HG03520 (cell line): Measurements from ENCODE around the gene BMPR1B.
"Not testable (repeated sequence)": the region's sequence is repeated elsewhere in the genome, so short reads cannot be mapped to it uniquely, and the experiment has no call there.

Experiments
- ATAC-seq: cut with Tn5 transposase; IDR thresholded peaks from one replicate; pipeline ENCODE4 v1.9.1; 2021; ENCODE audit warnings: mild to moderate bottlenecking, moderate library complexity; ENCODE audit not compliant: unreplicated experiment

BMPR1B gene

GRCh38 chr4:95122001-95122400 is 364.2 kb downstream of the BMPR1B start:
- ATAC-seq: no peak

DNA sequence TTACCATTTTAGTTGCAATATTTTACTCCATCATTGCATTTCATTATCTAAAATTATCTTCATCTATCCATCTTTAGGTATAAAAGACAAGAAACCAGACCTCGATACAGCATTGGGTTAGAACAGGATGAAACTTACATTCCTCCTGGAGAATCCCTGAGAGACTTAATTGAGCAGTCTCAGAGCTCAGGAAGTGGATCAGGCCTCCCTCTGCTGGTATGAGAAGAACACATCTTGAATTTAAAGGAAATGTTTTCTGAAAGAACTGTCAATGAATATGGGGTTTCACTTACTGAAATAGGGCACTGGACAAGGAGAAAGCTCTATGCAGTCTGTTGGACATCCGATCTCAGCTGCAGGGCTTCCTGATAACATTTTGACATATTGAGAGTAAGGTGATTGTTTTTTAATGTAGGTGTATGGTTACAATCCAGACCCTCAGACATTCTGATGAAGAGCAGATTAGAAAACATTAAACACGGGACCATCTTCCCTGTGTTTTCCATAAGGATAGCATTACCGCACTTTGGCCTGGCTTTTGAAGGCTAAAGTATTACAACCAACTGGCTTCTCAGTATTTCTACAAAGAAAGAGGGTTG is 367.2 kb downstream of the BMPR1B start:
- ATAC-seq: no peak

DNA sequence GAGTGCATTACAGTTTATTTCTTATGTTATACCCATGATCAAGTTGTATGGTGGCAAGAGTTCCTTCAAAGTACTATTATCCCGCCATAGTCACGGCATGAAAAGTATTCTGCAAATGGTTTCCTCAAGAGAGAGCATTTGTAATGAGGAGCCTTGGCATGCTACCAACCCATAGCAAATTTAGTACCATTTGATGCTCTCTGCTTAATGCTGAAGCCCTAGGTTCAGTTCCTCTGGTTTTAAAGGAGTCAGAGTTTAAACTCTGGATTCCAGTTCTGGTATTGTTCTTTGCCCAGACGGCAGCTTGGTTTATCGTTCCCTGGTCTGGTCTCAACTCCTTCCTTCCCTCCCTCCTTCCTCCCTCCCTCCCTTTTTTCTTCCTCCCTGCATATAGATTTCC is 371.3 kb downstream of the BMPR1B start:
- ATAC-seq: no peak

- no peak for ATAC-seq
Measured at GRCh38 chr4:95129821-95130311, 372.1 kb downstream of the BMPR1B start.

DNA sequence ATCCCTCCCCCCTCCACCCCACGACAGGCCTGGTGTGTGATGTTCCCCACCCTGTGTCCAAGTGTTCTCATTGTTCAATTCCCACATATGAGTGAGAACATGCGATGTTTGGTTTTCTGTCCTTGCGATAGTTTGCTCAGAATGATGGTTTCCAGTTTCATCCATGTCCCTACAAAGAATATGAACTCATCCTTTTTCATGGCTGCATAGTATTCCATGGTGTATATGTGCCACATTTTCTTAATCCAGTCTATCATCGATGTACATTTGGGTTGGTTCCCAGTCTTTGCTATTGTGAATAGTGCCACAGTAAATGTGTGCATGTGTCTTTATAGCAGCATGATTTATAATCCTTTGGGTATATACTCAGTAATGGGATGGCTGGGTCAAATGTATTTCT is 376.3 kb downstream of the BMPR1B start:
- not testable (repeated sequence) for ATAC-seq

DNA sequence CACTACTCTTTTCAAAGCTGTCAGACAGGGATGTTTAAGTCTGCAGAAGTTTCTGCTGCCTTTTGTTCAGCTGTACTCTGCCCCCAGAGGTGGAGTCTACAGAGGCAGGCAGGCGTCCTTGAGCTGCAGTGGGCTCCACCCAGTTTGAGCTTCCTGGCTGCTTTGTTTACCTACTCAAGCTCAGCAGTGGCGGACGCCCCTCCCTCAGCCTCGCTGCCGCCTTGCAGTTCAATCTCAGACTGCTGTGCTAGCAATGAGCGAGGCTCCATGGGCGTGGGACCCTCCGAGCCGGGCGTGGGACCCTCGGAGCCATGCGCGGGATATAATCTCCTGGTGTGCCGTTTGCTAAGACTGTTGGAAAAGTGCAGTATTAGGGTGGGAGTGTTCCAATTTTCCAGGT is 381.7 kb downstream of the BMPR1B start:
- ATAC-seq: not testable (repeated sequence)

GRCh38 chr4:95141361-95141760 is 383.6 kb downstream of the BMPR1B start:
- ATAC-seq: no peak

GRCh38 chr4:95142932-95143331 is 385.2 kb downstream of the BMPR1B start:
- ATAC-seq: no peak

GRCh38 chr4:95151255-95151654 is 393.5 kb downstream of the BMPR1B start:
- ATAC-seq: no peak

DNA sequence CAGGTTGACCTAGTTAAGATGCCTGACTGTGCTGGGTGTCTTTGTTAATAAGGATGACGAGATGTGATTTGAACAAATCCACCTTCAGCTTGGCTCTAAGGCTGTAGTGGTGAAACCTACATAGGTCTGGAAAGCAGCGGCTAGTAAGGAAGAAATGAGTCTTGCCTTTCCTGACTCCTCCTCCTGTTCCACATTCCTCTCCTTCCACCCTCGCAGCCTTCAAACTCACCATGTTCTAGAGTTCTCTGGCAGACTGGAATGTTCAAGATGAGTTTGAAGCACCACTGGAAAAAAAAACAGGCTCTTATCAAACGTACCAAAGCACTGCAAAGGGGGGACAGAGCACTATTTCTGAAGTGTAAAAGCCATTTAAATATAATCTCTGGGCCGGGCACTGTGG is 395.4 kb downstream of the BMPR1B start:
- ATAC-seq: no peak

GRCh38 chr4:95155759-95156451 is 398.1 kb downstream of the BMPR1B start:
- peak; percentile 61 for ATAC-seq

DNA sequence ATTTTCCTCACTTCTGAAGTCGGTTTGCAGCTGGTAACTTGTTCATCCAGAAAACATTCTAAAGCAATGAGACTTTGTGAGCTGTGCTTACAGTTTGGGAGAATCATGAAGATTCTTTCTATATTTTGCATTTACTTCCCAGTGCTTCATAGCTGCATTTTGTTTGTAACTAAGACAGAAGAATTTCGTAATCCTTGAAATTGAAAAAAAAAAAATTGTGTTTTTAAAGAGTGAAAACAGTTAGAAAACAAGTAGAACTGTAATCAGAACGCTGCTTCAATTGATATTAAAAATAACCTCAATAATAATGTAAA is 398.7 kb downstream of the BMPR1B start:
- no peak for ATAC-seq

DNA sequence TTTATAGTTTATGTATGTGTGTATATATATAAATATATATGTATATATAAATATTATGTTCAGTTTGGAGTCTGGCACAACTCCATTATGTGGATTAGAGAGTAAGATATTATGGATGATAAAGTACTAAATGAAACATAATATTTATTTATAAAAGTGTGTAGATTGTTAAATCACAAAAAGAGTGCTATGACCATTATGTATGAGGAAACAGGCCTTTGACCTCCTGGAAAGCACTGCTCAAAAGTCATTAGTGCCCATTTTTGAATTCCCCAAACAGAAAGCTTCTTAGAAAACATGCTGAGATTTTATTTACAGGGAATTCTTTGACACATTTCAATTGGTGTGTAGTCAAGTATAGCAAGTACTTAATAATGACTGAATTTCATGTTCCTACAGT is 399.8 kb downstream of the BMPR1B start:
- no peak for ATAC-seq

DNA sequence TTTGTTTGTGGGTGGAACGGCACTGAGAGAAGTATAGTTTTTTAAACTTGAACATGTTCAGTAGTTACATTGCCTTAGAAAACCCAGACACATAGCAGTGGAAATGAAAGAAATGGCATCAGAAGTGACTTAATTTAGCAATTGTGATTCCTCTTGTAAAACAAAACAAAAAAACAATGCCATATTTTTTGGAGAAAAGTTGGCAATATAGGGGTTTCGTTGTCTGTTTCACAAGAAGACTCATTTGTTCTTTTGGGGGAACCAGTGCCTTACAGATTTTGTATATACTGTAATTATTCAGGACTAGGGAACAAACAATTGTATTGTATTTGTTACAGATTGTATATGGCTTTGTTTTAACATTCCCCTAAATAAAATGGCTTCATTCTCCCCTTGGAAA is 400.3 kb downstream of the BMPR1B start:
- no peak for ATAC-seq

DNA sequence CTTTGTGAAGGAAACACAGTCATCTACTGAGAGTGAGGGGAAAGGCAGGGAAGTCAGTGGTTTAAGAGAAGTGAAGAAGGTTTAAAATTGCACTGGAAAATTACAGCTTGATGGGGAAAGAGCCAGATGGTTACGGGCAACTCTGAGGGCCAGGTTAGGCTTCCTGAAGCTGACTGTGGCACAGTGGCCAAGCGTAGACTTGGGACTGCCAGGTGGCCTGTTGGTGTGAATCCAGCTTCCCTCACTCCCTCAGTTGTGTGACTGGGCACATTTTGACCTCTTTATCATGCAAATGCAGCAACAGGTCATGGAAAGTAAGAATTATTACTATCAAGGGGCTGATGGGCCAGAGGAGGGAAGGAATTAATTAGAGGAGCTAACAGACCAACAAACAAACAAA is 400.9 kb downstream of the BMPR1B start:
- no peak for ATAC-seq

DNA sequence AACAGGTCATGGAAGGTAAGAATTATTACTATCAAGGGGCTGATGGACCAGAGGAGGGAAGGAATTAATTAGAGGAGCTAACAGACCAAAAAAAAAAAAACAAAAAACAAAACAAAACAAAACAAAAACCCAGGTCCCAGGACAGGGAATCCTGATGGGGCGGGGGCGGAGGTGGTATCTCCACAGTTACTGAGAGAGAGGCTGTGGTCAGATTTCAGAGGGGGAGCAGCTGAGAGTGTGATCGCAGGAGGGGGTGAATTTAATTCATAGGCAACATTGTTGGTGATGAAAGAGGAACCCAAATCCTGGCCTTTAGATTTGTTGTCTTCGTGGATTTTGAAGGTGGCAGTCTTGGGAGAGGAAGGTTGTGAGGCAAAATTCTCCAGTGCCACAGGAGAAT is 401.6 kb downstream of the BMPR1B start:
- no peak for ATAC-seq

- ATAC-seq: no peak
Measured at GRCh38 chr4:95161781-95162469, 404.2 kb downstream of the BMPR1B start.

GRCh38 chr4:95162867-95163266 is 405.1 kb downstream of the BMPR1B start:
- ATAC-seq: no peak

DNA sequence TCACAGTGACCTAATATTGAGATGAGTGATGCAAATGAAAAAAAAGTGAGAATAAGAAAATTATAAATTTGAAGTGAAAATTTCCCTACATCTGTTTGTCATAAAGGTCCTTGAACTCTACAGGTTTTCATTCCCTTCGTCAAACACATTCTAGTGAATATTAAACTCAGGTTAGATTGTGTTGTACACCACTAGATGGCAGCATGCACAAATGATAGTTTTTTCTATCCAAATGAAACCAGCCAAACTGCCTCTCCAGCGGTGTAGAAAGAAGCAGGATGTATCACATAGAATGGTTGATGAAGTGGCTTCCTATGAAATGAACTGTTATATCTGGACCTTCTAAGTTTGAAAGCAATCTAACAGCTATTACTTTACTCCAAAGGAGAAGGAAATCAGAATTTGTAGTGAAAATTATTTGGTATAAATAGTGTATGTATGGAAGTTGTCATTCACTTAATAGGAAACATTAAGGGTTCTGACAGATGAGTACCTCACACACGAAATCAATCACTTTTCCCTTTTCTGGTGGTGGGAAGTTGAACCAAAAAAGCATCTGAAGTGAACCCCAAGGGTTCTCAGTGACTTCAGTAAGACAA is 408.3 kb downstream of the BMPR1B start:
- ATAC-seq: peak; percentile 81

DNA sequence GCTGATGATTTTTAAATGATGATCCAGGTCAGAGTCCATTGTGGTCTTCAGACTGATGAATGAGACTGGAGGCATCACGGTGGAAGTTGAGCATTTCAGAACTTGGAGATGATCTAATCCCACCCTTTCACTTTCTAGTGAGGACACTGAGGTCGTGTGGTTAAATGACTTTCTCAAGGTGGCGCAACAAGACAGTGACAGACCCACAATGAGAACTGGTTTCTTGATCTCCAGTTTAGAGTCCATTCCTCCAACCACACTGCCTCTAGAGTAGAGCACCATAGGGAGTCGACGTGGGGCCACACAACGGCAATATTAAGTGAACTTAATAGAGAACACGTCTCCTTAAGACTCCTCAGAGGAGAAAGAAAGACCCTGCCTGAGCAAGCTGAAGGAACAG is 410.1 kb downstream of the BMPR1B start:
- no peak for ATAC-seq

DNA sequence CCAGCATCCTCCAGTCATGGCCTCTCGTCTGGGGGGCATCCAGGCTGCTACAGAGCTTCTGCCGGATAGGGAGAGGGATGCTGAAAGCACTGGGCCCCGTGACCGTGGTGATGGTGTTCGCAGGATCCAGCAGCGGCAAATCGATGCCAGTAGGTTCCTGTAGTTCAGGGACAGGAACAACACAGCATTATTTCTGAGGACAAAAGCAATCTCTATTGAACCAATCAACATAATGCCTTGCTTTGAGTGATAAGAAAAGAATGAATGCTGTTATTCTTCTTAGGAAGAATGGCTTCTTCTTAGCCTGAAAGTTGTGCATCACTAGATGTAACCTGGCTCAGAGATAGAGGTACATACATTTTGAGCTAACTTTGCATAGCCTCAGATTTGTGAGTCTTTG is 412.4 kb downstream of the BMPR1B start:
- no peak for ATAC-seq

GRCh38 chr4:95171377-95171776 is 413.6 kb downstream of the BMPR1B start:
- ATAC-seq: not testable (repeated sequence)
